ENCODE measurements around the gene POLR2C. TPM values are rescaled to one million over a fixed set of nuclear protein-coding genes. Genes with fewer than 3 reads are reported as not detected.

Gene POLR2C
- total RNA-seq, 1 donor from 2014 or later = 48.1 TPM

DNA sequence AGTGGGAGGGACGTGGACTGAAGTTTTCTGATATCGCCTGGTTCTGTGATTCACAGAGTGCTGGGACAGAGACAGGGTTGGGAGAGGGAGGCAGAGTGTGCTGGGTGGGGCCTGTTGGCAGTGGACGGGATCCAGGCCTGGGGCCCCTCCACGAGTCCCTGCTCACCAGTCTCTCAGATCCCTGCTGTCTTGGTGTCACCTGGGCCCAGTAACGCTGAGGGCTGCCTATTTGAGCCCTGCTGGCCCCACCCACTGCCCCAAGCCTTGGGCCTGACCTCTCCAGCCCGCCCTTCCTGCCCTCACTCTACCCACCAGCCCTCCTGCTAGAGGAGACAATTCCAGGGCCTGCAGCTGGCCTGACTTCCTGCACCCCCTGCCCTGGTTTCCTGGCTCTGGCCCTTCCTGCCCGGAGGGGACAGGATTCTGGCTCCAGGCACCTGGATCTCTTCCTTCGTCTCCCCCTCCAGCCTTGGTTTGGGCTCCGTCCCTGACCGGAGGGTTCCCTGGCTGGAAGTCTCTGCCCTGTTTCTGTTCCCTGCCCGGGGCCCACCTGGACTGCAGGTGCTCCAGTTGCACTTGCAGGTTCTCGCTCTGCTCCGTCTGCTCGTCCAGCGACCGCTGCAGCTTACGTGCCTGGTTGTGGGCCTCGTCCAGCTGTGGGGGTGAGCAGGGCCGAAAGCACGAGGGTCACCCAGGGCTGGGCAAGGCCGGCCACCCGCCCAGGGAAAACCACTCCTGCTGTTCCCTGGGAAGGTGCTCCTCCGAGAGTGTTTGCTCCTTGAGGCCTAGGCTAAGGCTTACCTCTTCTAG, 52.5 kb downstream of the POLR2C start:
- H3K27me3 Mint-ChIP-seq (ENCODE audit: unreplicated experiment) = peaks cover 11% of the 10 kb centered on the region
- H3K27ac Mint-ChIP-seq (ENCODE audit: unreplicated experiment) = no peak overlapping the region
- H3K36me3 Mint-ChIP-seq (ENCODE audit: unreplicated experiment) = no peaks in the 10 kb centered on the region
- H3K4me3 Mint-ChIP-seq (ENCODE audit: unreplicated experiment) = no peak overlapping the region
- TF ChIP-seq, protein P1, sequence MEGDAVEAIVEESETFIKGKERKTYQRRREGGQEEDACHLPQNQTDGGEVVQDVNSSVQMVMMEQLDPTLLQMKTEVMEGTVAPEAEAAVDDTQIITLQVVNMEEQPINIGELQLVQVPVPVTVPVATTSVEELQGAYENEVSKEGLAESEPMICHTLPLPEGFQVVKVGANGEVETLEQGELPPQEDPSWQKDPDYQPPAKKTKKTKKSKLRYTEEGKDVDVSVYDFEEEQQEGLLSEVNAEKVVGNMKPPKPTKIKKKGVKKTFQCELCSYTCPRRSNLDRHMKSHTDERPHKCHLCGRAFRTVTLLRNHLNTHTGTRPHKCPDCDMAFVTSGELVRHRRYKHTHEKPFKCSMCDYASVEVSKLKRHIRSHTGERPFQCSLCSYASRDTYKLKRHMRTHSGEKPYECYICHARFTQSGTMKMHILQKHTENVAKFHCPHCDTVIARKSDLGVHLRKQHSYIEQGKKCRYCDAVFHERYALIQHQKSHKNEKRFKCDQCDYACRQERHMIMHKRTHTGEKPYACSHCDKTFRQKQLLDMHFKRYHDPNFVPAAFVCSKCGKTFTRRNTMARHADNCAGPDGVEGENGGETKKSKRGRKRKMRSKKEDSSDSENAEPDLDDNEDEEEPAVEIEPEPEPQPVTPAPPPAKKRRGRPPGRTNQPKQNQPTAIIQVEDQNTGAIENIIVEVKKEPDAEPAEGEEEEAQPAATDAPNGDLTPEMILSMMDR (IDR thresholded peaks at IDR 0.05; ENCODE audit: partially characterized antibody, unreplicated experiment) = no peak
- peaks cover 10% of the 10 kb centered on the region for H3K4me1 Mint-ChIP-seq (ENCODE audit: low read depth, unreplicated experiment)
- DNase-seq = no peak
- no peaks in the 10 kb centered on the region for H3K9me3 Mint-ChIP-seq (ENCODE audit: unreplicated experiment)

DNA sequence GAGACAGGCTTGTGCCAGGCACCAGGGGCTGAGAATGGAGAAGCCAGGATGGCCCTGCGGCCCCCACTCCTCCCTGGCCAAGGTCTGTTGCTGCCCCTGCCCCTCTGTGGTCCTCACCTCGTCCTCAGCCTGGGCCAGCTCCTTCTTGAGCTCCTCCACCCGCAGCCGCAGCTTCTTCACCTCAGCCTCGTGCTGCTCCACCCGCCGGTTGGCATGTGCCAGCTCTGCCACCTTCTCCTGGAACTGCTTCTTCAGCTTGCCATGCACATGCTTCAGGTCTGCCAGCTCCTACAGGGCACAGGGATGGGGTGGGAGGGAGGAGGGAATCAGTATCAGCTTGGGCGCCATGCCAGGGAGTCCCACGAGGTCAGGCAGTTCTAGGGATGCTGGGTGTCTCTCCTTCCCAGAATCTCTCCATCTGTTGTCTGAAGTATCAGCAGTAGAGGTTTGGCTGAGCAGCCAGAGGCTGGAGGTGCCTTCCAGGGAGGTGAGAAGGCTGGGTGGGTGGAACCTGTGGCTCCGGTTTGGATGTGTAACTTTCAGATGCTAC, 53.8 kb downstream of the POLR2C start:
- Mint-ChIP-seq H3K27ac (ENCODE audit: unreplicated experiment) (no peak overlapping the region), H3K4me3 (ENCODE audit: unreplicated experiment) (no peak overlapping the region), H3K36me3 (ENCODE audit: unreplicated experiment) (no peaks in the 10 kb centered on the region)

GRCh38 chr16:57516773-57517172, 54.3 kb downstream of the POLR2C start:
- Mint-ChIP-seq H3K27me3 (ENCODE audit: unreplicated experiment) (peaks cover 11% of the 10 kb centered on the region), H3K4me1 (ENCODE audit: low read depth, unreplicated experiment) (peaks cover 8% of the 10 kb centered on the region), H3K27ac (ENCODE audit: unreplicated experiment) (peak overlapping the region; percentile 18), H3K9me3 (ENCODE audit: unreplicated experiment) (no peaks in the 10 kb centered on the region), H3K36me3 (ENCODE audit: unreplicated experiment) (no peaks in the 10 kb centered on the region), H3K4me3 (ENCODE audit: unreplicated experiment) (no peak overlapping the region)
- DNase-seq = no peak
- TF ChIP-seq, protein P1 (IDR thresholded peaks at IDR 0.05; ENCODE audit: partially characterized antibody, unreplicated experiment) = no peak

More for the DNA sequence above, 53.8 kb downstream of the POLR2C start:
- DNase-seq = no peak
- TF ChIP-seq, protein P1 (IDR thresholded peaks at IDR 0.05; ENCODE audit: partially characterized antibody, unreplicated experiment) = no peak
- H3K4me1 Mint-ChIP-seq (ENCODE audit: low read depth, unreplicated experiment) = peaks cover 8% of the 10 kb centered on the region
- no peaks in the 10 kb centered on the region for H3K9me3 Mint-ChIP-seq (ENCODE audit: unreplicated experiment)
- peaks cover 11% of the 10 kb centered on the region for H3K27me3 Mint-ChIP-seq (ENCODE audit: unreplicated experiment)

- DNase-seq = no peak
- Mint-ChIP-seq H3K9me3 (ENCODE audit: unreplicated experiment) (no peaks in the 10 kb centered on the region), H3K27ac (ENCODE audit: unreplicated experiment) (no peak overlapping the region), H3K4me3 (ENCODE audit: unreplicated experiment) (no peak overlapping the region), H3K27me3 (ENCODE audit: unreplicated experiment) (peaks cover 11% of the 10 kb centered on the region), H3K36me3 (ENCODE audit: unreplicated experiment) (no peaks in the 10 kb centered on the region), H3K4me1 (ENCODE audit: low read depth, unreplicated experiment) (peaks cover 8% of the 10 kb centered on the region)
- TF ChIP-seq, protein P1 (IDR thresholded peaks at IDR 0.05; ENCODE audit: partially characterized antibody, unreplicated experiment) = no peak
These were observed 55.2 kb downstream of the POLR2C start for GRCh38 chr16:57517397-57518367.
